Common myeloid progenitor, CD34-positive (primary cell): ENCODE data around the gene PHLPP1.

ENCODE experiments used
- CTCF ChIA-PET: fragments of 350-600 bp; sonication (Branson Sonifier 250); formaldehyde crosslinking; loops from one replicate; lab custom pipeline; 2021; ENCODE audit warnings: antibody characterized with exemption; lab: Charles Lee
- POLR2A ChIA-PET: fragments of 350-600 bp; sonication (Branson Sonifier 250); formaldehyde crosslinking; loops from one replicate; lab custom pipeline; 2021; ENCODE audit warnings: antibody characterized with exemption; lab: Charles Lee
- DNase-seq, 3 donors: peaks; one replicate each; pipeline versions ENCODE4 v3.0.0 to v3.0.0-alpha.2; 2013
- H3K27ac ChIP-seq, 2 experiments: 1 replicate in 1 of 2; 2 replicates in 1 of 2; pipeline ENCODE4 v1.7.0; 2013; ENCODE audit warnings: inconsistent platforms in 2 of 2, low read length in 2 of 2, mild to moderate bottlenecking in 2 of 2, low read depth in 1 of 2, moderate library complexity in 1 of 2; ENCODE audit not compliant: severe bottlenecking in 2 of 2, insufficient read depth in 1 of 2, poor library complexity in 1 of 2
- H3K27me3 ChIP-seq, 5 experiments: replicated peaks in 2 of 5; 1 replicate in 3 of 5; 2 replicates in 2 of 5; pipeline versions ENCODE4 v1.6.1 to v1.7.0; 2013; ENCODE audit warnings: low read length in 4 of 5, mild to moderate bottlenecking in 2 of 5, moderate library complexity in 2 of 5, inconsistent platforms in 1 of 5; ENCODE audit not compliant: insufficient read depth in 5 of 5, control insufficient read depth in 4 of 5
- H3K36me3 ChIP-seq, 4 experiments: 1 replicate in 2 of 4; 2 replicates in 2 of 4; pipeline versions ENCODE4 v1.6.1 to v1.7.0; 2013; ENCODE audit warnings: low read length in 3 of 4, control low read depth in 1 of 4, mild to moderate bottlenecking in 1 of 4; ENCODE audit not compliant: control insufficient read depth in 4 of 4, insufficient read depth in 4 of 4
- H3K4me1 ChIP-seq, 4 experiments: 1 replicate in 3 of 4; 2 replicates in 1 of 4; pipeline versions ENCODE4 v1.6.1 to v1.7.1; 2013; ENCODE audit warnings: low read length in 3 of 4, mild to moderate bottlenecking in 3 of 4, control low read depth in 1 of 4, inconsistent platforms in 1 of 4, moderate library complexity in 1 of 4; ENCODE audit not compliant: control insufficient read depth in 4 of 4, insufficient read depth in 4 of 4; ENCODE audit errors: control extremely low read depth in 1 of 4
- H3K4me3 ChIP-seq, 7 experiments: 1 replicate in 4 of 7; 2 replicates in 3 of 7; pipeline versions ENCODE4 v1.5.1 to v1.7.0; 2013; ENCODE audit warnings: mild to moderate bottlenecking in 7 of 7, low read length in 6 of 7, moderate library complexity in 6 of 7, inconsistent platforms in 2 of 7, low read depth in 2 of 7, control low read depth in 1 of 7; ENCODE audit not compliant: insufficient read depth in 4 of 7, control insufficient read depth in 1 of 7; ENCODE audit errors: extremely low read depth in 1 of 7
- H3K9me3 ChIP-seq, 5 experiments: 1 replicate in 4 of 5; 2 replicates in 1 of 5; pipeline versions ENCODE4 v1.6.1 to v1.7.1; 2013; ENCODE audit warnings: low read length in 4 of 5, mild to moderate bottlenecking in 2 of 5, inconsistent platforms in 1 of 5, low read depth in 1 of 5, moderate library complexity in 1 of 5; ENCODE audit not compliant: control insufficient read depth in 4 of 5, insufficient read depth in 2 of 5; ENCODE audit errors: control extremely low read depth in 1 of 5
- WGBS: methylation state at CpG from one replicate; pipeline ENCODE4 v1.1.5; 2013; ENCODE audit not compliant: insufficient coverage; 5-methylcytosine and 5-hydroxymethylcytosine counted together

PHLPP1 gene

GRCh38 chr18:62784966-62785413 lies 69.6 kb downstream of the PHLPP1 start:
- DNase-seq: peak in 1 of 3 donors; percentile 29
- Histone ChIP-seq H3K36me3 (no peaks in the 10 kb centered on the region), H3K27me3 (no peaks in the 10 kb centered on the region), H3K9me3 (no peaks in the 10 kb centered on the region), H3K27ac (no peak overlapping the region), H3K4me1 (peaks cover 4 to 23% (median 13%) of the 10 kb centered on the region in 4 experiments), H3K4me3 (peak overlapping the region in 2 of 7 experiments; percentile 24 to 62)
- POLR2A ChIA-PET: no interaction called here
- WGBS: 80% methylated on average over 1 of the region's 3 CpGs
- CTCF ChIA-PET: interaction anchor here (1.0 to 1.3 kb wide), 2 partner anchors 11 to 12 kb away, joined by 3 to 4 read pairs; no protein-coding TSS in a partner anchor

- no peak overlapping the region for H3K27ac ChIP-seq
- ChIA-PET POLR2A (no interaction called here), CTCF (interaction anchor here (1.3 kb wide), 2 partner anchors 13 to 15 kb away, joined by 3 to 4 read pairs; no protein-coding TSS in a partner anchor)
- no peaks in the 10 kb centered on the region for H3K36me3 ChIP-seq
- H3K4me3 ChIP-seq: no peak overlapping the region
- H3K9me3 ChIP-seq: no peaks in the 10 kb centered on the region
- DNase-seq: no peak
- no CpG with 5 or more reads among the region's 3 CpGs for WGBS
- peaks cover 5 to 37% (median 21%) of the 10 kb centered on the region in 4 experiments for H3K4me1 ChIP-seq
- H3K27me3 ChIP-seq: no peaks in the 10 kb centered on the region
Measured at GRCh38 chr18:62786689-62787088, 71.3 kb downstream of the PHLPP1 start.

DNA sequence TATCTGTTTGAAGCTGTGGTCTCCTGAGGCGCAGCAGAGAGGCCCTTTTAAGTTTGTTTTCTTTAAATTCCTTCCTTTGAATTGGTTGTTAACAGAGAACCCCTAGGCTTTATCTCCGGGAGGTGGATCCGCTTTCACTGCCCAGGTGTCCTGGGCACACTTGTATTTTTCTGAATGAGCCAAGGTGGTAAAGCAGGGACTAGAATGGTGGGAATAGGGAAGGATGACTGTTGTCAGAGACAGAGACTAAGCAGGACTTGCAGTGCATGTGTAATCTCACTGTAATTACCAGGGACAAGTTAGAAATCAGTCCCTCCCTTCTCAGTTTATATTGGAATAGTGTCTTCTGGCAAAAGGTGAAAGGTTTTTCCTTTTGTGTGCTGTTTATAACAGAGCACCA lies 72.8 kb downstream of the PHLPP1 start:
- no peak for DNase-seq
- no peaks in the 10 kb centered on the region for H3K36me3 ChIP-seq
- no peaks in the 10 kb centered on the region for H3K27me3 ChIP-seq
- H3K27ac ChIP-seq: no peak overlapping the region
- CTCF ChIA-PET: no interaction called here
- H3K9me3 ChIP-seq: no peaks in the 10 kb centered on the region
- H3K4me1 ChIP-seq: peaks cover 5 to 33% (median 21%) of the 10 kb centered on the region in 4 experiments
- WGBS: no CpG with 5 or more reads among the region's 3 CpGs
- H3K4me3 ChIP-seq: no peak overlapping the region
- POLR2A ChIA-PET: no interaction called here

GRCh38 chr18:62788876-62789275 lies 73.5 kb downstream of the PHLPP1 start:
- ChIA-PET CTCF (interaction anchor here (3.4 kb wide), 1 partner anchor 11 kb away, joined by 11 read pairs; no protein-coding TSS in a partner anchor), POLR2A (no interaction called here)
- Histone ChIP-seq H3K9me3 (no peaks in the 10 kb centered on the region), H3K36me3 (no peaks in the 10 kb centered on the region), H3K27ac (no peak overlapping the region), H3K4me1 (peaks cover 3 to 32% (median 20%) of the 10 kb centered on the region in 4 experiments), H3K4me3 (no peak overlapping the region), H3K27me3 (no peaks in the 10 kb centered on the region)
- no peak for DNase-seq
- WGBS: 100% methylated on average over 3 of the region's 3 CpGs

- Histone ChIP-seq H3K27me3 (no peaks in the 10 kb centered on the region), H3K27ac (no peak overlapping the region), H3K36me3 (no peaks in the 10 kb centered on the region), H3K9me3 (no peaks in the 10 kb centered on the region), H3K4me3 (peak overlapping the region in 1 of 7 experiments; percentile 16), H3K4me1 (peaks cover 0 to 15% (median 9%) of the 10 kb centered on the region in 4 experiments)
- peak in 2 of 3 donors; percentile 37 to 44 for DNase-seq
- 82% methylated on average over 7 of the region's 7 CpGs for WGBS
- ChIA-PET POLR2A (no interaction called here), CTCF (interaction anchor here (0.6 to 3.4 kb wide), 6 partner anchors 9 to 186 kb away, joined by 3 to 11 read pairs (median 3); no protein-coding TSS in a partner anchor)
Measured at GRCh38 chr18:62790871-62791772, 75.8 kb downstream of the PHLPP1 start.

GRCh38 chr18:62792016-62792415 lies 76.7 kb downstream of the PHLPP1 start:
- 80% methylated on average over 1 of the region's 1 CpG for WGBS
- CTCF ChIA-PET: interaction anchor here (1.1 to 3.4 kb wide), 3 partner anchors 8 to 72 kb away, joined by 3 to 11 read pairs (median 3); no protein-coding TSS in a partner anchor

More at GRCh38 chr18:62792016-62792415, 76.7 kb downstream of the PHLPP1 start:
- no peaks in the 10 kb centered on the region for H3K9me3 ChIP-seq
- no peaks in the 10 kb centered on the region for H3K27me3 ChIP-seq
- no peak overlapping the region for H3K4me3 ChIP-seq
- no peak for DNase-seq
- H3K36me3 ChIP-seq: no peaks in the 10 kb centered on the region
- POLR2A ChIA-PET: no interaction called here
- peaks cover 0 to 15% (median 9%) of the 10 kb centered on the region in 4 experiments for H3K4me1 ChIP-seq
- H3K27ac ChIP-seq: no peak overlapping the region
